ENCODE results near the gene SRBD1. TPM values are rescaled to one million over a fixed set of nuclear protein-coding genes. Genes with fewer than 3 reads are reported as not detected.

Gene SRBD1
- total RNA-seq, 1 donor from 2014 or later = 6.3 TPM

GRCh38 chr2:45606796-45607195 lies 4.3 kb downstream of the SRBD1 start:
- DNase-seq = no peak
- no peak for ATAC-seq
- intact Hi-C loops (cut with micrococcal nuclease) = no loop called here

DNA sequence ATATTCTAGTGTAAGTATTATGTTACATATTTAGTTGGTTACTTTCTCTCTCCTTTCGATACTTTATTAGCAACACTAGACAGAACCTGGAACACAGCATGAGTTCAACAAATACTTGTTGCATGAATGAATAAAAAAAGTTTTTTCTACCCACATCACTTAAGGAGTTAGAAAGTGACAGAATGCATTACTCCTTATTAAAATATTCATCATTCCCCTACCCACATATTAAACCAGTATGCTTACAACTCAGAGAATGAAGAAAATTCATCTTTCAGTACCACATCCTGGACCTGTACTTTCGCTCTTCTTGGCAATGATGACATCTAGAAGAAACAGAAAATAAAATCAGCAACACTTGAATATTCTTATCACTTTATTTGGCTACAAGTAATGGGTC lies 6.0 kb downstream of the SRBD1 start:
- ATAC-seq = no peak
- no peak for DNase-seq
- intact Hi-C loops (cut with micrococcal nuclease) = no loop called here

- ATAC-seq (no peak), DNase-seq (no peak)
- intact Hi-C loops (cut with micrococcal nuclease) = no loop called here
Measured at GRCh38 chr2:45602624-45603023, 8.4 kb downstream of the SRBD1 start.

DNA sequence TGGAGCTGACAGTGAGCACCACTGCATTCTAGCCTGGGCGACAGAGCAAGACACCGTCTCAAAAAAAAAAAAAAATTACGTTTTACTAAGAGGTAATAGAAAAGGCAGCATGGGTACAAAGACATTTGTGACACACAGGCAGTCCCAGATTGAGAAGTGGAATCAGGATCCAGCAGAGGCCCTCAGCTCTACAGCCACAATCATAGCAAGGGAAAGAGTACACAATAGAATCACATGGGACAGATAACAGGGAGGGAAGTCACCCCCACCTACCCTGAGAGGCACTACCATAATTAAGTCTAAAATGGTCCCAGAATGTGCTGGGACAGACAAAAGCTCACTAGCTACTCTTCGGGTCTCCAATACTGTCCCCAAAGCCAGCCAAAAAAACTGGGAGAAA lies 12.5 kb downstream of the SRBD1 start:
- intact Hi-C loops (cut with micrococcal nuclease) = no loop called here
- peak; percentile 45 for ATAC-seq
- DNase-seq = no peak

DNA sequence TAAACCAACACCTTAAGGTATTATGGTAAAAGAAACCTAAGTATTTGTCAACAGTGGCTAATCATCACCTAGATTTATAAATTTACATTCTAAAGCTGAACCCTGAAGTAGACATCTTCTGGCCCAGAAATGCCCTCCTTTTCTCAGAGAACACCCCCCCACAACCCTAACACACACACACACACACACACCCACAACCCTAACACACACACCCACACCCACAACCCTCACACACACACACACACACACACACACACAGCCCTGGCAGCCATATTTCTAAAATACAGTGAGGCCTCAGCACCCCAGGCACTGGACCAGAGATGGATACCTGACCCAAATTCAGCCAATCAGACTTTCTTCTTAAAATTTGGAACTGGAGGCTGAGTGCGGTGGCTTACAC lies 14.3 kb downstream of the SRBD1 start:
- intact Hi-C loops (cut with micrococcal nuclease) = no loop called here
- ATAC-seq (no peak), DNase-seq (no peak)

DNA sequence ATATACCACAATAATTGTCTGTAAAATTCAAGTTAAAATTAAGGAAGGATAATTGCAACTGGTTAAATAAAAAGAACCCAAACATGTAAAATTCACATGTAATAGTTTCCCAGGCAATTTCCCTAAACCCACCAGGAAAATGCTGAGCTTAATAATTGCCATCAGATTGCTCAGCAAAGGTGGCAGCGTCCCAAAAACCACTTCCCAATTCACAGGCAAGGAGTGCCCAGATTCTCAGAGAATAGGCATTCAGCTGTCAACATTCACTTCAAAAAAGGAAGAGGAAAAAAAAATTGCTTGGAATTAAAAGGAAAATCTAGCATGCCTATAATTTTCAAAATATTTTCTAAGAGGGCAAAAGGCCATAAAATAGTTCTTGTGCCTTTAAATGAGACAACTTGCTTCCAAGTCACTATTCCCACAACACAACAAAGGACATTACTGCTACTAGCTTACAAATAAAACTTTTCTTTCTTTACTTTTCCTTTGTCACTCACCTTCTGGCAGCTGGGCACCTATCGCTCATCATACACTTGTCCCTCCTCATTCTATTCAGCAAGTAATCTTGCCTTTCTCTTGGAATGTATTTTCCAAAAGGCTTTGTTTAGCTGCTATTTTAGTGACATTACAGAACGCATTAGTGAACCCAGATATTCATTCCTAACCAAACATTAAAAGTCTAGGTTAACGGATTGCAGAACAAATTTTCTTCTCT lies 15.2 kb downstream of the SRBD1 start:
- DNase-seq = peak; percentile 51
- ATAC-seq = no peak
- intact Hi-C loops (cut with micrococcal nuclease) = no loop called here

GRCh38 chr2:45591073-45591472 lies 20.0 kb downstream of the SRBD1 start:
- intact Hi-C loops (cut with micrococcal nuclease) = no loop called here
- no peak for DNase-seq
- ATAC-seq = no peak

DNA sequence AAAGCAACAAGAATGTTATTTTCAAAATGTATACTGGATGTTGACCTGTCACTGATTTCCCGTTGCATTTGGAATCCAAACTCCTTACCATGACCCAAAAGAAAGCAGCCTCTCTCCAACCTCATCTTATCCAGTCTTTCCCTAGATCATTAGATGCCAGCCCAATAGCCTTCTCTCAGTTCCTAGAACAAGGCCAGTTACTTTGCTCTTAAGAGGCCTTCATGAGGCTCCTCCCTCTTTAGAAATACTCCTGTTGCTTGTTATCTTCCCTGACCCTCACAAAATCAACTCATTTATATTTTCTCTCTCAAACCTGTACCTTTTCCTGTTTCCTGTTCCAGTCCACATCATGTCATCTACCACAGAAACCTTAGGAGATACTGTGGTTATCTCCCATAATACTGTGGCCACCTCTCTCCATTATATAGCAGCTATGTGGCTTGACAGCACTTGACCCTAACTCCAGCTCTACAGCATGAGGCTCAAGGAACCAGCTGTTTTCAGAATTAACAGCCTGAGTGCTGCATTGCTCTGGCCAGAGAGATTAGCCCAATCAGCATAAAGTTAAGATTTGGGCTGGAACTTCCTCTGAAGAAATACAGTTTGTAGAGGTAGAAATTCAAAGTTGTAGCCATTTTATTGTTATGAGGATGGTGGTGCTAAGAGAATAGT lies 22.8 kb downstream of the SRBD1 start:
- intact Hi-C loops (cut with micrococcal nuclease) = no loop called here
- no peak for ATAC-seq
- DNase-seq = no peak

DNA sequence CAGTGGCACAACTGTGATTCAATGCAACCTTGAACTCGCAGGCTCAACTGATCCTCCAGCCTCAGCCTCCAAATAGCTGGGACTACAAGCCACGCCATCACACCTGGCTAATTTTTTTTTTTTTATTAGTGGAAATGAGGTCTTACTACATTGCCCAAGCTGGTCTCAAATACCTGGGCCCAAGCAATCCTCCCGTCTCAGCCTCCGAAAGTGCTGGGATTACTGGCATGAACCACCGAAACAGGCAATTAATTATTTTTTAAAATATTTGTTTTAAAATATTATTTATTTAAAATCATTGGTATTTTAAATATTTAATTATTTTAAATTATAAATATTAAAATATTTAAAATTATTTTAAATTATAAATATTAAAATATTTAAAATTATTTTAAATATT lies 24.5 kb downstream of the SRBD1 start:
- DNase-seq = no peak
- intact Hi-C loops (cut with micrococcal nuclease) = no loop called here
- ATAC-seq = no peak

DNA sequence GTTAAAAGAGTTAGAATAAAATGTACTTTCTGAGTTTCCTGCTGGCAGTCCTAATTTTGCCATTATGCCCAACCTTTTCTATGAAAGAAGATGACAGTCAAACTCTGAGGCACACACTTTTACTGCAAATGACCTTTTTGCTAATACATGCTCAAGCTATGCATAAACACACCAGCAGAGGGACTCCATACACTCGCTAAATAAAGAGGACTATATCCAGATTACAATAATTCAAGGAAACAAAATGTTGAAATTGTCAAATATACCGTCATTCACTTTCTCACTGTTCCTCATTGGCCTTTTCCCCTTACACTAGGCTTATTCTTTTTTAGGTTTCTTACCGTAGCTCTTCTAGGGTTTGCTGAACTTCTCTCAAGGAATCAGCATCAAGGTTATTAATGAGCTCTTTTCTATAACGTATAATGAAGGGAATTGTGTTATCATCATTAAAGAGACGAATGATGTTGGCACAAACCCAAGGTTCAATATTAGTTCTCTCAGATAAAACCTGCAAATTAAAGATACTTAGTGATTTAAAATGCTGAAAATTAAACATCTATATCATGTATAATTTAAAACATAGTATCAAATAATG lies 25.7 kb downstream of the SRBD1 start:
- DNase-seq = no peak
- intact Hi-C loops (cut with micrococcal nuclease) = no loop called here
- ATAC-seq = peak; percentile 63

- DNase-seq (no peak), ATAC-seq (no peak)
Measured at GRCh38 chr2:45583977-45584376, 27.1 kb downstream of the SRBD1 start.

DNA sequence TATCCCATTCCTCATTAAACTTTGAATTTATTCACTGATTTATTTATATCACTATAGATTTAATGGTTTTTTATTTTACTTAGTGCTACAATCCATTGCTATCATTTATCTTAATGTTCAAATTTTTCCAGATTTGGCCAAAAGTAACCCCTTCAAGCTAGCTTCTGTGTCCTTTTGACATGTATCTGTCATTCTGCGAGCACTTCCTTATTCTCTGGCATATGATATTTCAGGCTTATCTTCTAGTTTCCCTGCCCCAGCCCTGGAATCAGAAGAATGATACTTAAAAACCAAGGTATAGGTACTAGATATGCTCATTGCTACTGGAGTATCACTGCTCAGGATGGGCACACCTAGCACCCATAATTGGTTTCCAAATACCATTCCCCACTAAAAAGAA lies 28.5 kb downstream of the SRBD1 start:
- ATAC-seq = no peak
- intact Hi-C loops (cut with micrococcal nuclease) = no loop called here
- DNase-seq = no peak

More at GRCh38 chr2:45583977-45584376, 27.1 kb downstream of the SRBD1 start:
- intact Hi-C loops (cut with micrococcal nuclease) = no loop called here

- DNase-seq (no peak), ATAC-seq (no peak)
- intact Hi-C loops (cut with micrococcal nuclease) = no loop called here
Measured at GRCh38 chr2:45578056-45578843, 32.8 kb downstream of the SRBD1 start.

- ATAC-seq (no peak), DNase-seq (no peak)
- intact Hi-C loops (cut with micrococcal nuclease) = no loop called here
Measured at GRCh38 chr2:45577441-45577840, 33.6 kb downstream of the SRBD1 start.

DNA sequence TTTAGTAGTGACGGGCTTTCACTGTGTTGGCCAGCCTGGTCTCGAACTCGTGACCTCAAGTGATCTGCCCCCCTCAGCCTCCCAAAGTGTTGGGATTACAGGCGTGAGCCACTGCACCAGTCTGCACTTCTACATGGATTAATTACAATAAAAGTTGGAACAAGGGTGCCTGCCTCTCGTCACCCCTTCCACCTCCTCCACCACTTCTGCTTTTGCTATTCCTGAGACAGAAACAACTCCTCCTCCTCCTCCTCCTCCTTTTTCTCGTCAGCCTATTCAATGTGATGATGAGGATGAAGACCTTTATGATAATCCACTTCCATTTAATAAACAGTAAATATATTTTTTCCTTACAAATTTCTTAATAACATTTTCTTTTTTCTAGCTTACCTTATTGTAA lies 35.2 kb downstream of the SRBD1 start:
- ATAC-seq = no peak
- intact Hi-C loops (cut with micrococcal nuclease) = no loop called here
- DNase-seq = no peak

GRCh38 chr2:45572979-45573378 lies 38.1 kb downstream of the SRBD1 start:
- ATAC-seq (no peak), DNase-seq (no peak)
- intact Hi-C loops (cut with micrococcal nuclease) = no loop called here

DNA sequence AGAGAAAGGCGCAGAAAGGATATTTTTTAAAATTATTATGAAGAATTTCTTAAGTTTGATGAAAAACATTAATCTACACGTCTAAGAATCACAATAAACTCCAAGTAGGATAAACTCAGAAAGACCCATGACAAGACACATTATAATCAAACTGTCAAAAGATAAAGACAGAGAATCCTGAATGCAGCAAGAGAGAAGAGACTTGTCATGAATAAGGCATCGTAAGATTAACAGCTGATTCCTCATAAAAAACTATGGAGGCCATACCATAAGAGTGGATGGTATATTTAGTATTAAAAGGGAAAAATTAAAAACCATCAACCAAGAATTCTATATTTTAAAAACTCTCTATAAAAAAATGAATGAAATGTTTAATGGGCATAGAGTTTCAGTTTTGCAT lies 39.1 kb downstream of the SRBD1 start:
- intact Hi-C loops (cut with micrococcal nuclease) = no loop called here
- no peak for ATAC-seq
- DNase-seq = no peak

- intact Hi-C loops (cut with micrococcal nuclease) = no loop called here
- DNase-seq (no peak), ATAC-seq (no peak)
Measured at GRCh38 chr2:45570671-45571334, 40.3 kb downstream of the SRBD1 start.

DNA sequence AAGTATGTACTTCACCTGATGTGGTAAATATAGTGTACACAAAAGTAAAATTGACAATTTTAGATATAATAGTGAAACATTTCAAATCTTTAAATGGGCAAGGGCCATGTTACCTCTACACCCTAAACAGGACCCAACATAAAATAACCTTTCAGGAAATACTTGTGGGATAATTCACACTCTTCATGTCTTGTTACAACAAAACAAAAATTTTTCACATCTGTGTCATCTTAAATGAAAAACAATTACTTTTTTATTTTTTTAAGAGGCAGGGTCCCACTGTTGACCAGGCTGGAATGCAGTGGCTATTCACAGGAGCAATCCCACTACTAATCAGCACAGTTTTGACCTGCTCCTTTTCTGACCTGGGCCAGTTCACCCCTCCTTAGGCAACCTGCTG lies 42.1 kb downstream of the SRBD1 start:
- intact Hi-C loops (cut with micrococcal nuclease) = no loop called here
- DNase-seq = no peak
- ATAC-seq = no peak

Measured in left ventricle myocardium superior (tissue), 1 donor.